K562 (cell line): Measurements from ENCODE around the gene MEIS1. TPM values are rescaled to one million over a fixed set of nuclear protein-coding genes. Genes with fewer than 3 reads are reported as not detected.

Source experiments
- ATAC-seq: fragments of 200-7000 bp; cut with Tn5 transposase; 3 replicates; pipeline ENCODE4 v1.9.1; 2020; ENCODE audit warnings: moderate library complexity
- BruUV-seq: library from RNA; stranded (reverse); fragments of 400-500 nt; replicated peaks from 2 replicates; lab custom pipeline; 2021; lab: Mats Ljungman, UMichigan
- CTCF ChIA-PET: fragments of 300-600 bp; formaldehyde crosslinking; extraction: SDS; loops from one replicate; lab custom pipeline; 2021; ENCODE audit warnings: low intra/inter-chr PET ratio; lab: Yijun Ruan, JAX
- POLR2A ChIA-PET: fragments of 300-600, 350-650 bp; sonication (Branson Sonifier 250); formaldehyde crosslinking; extraction: SDS; loops from one replicate; lab custom pipeline; 2021; ENCODE audit warnings: antibody characterized with exemption, inconsistent platforms; lab: Yijun Ruan, JAX
- DNase-seq, 4 experiments: peaks; one replicate each; pipeline versions ENCODE4 v3.0.0 to v3.0.0-alpha.2; 2011 to 2018; ENCODE audit warnings: low spot score in 3 of 4, mixed read lengths in 3 of 4; ENCODE audit errors: extremely low read depth in 1 of 4
- FAIRE-seq: peaks from 2 replicates; lab custom pipeline; 2011; peaks lifted over from hg19 to GRCh38; lab: Jason Lieb, UNC
- H2AFZ ChIP-seq: 2 replicates; pipeline ENCODE4 v1.6.0; 2011; ENCODE audit warnings: low read depth, low read length, control low read depth, inconsistent platforms
- H3K27ac ChIP-seq: fragments of 200-600 bp; 3 replicates; pipeline ENCODE4 v1.8.0; 2011; ENCODE audit warnings: low read depth, mild to moderate bottlenecking, control low read depth, inconsistent platforms, low read length, moderate library complexity, mixed read lengths; ENCODE audit errors: extremely low read depth
- H3K27me3 ChIP-seq, 2 experiments: fragments of 300-600 bp in 1 of 2; 2 replicates in 1 of 2; 3 replicates in 1 of 2; pipeline versions ENCODE4 v1.6.0 to v1.8.0; 2011; ENCODE audit warnings: inconsistent platforms in 2 of 2, low read length in 2 of 2, mild to moderate bottlenecking in 1 of 2, mixed read lengths in 1 of 2, moderate library complexity in 1 of 2; ENCODE audit not compliant: control insufficient read depth in 2 of 2, insufficient read depth in 2 of 2
- H3K36me3 ChIP-seq: fragments of 300-600 bp; 3 replicates; pipeline ENCODE4 v1.8.0; 2011; ENCODE audit warnings: mild to moderate bottlenecking, low read length, inconsistent platforms; ENCODE audit not compliant: control insufficient read depth, insufficient read depth
- H3K4me1 ChIP-seq, 2 experiments: fragments of 200-600 bp in 1 of 2; replicated peaks in 1 of 2; 2 replicates in 1 of 2; 3 replicates in 1 of 2; pipeline versions ENCODE4 v1.5.1 to v1.8.0; 2011; ENCODE audit warnings: inconsistent platforms in 2 of 2, low read length in 2 of 2, mild to moderate bottlenecking in 1 of 2, mixed read lengths in 1 of 2, moderate library complexity in 1 of 2; ENCODE audit not compliant: control insufficient read depth in 2 of 2, insufficient read depth in 2 of 2
- H3K4me2 ChIP-seq: 2 replicates; pipeline ENCODE4 v1.6.1; 2011; ENCODE audit warnings: low read length, control low read depth, inconsistent platforms, mixed read lengths; ENCODE audit not compliant: insufficient read depth
- H3K4me3 ChIP-seq: fragments of 200-600 bp; sonication (generic), shearing (Covaris generic); 2 replicates; pipeline ENCODE4 v1.5.1; 2016; ENCODE audit warnings: control low read depth, inconsistent platforms
- H3K79me2 ChIP-seq: fragments of 200-600 bp; 3 replicates; pipeline ENCODE4 v1.8.0; 2011; ENCODE audit warnings: low read length, inconsistent platforms; ENCODE audit not compliant: control insufficient read depth, insufficient read depth
- H3K9ac ChIP-seq, 2 experiments: 2 replicates each; pipeline versions ENCODE4 v1.6.0 to v1.6.1; 2011; ENCODE audit warnings: low read depth in 2 of 2, low read length in 2 of 2, control low read depth in 1 of 2, inconsistent platforms in 1 of 2, mild to moderate bottlenecking in 1 of 2, mixed read lengths in 1 of 2; ENCODE audit not compliant: insufficient read depth in 1 of 2
- H3K9me1 ChIP-seq: one replicate; pipeline ENCODE4 v1.6.0; 2011; ENCODE audit warnings: inconsistent platforms, mild to moderate bottlenecking, low read length, moderate library complexity; ENCODE audit not compliant: control insufficient read depth, insufficient read depth
- H3K9me3 ChIP-seq: replicated peaks from 2 replicates; pipeline ENCODE4 v1.5.1; 2011; ENCODE audit warnings: low read depth, low read length, inconsistent platforms; ENCODE audit not compliant: control insufficient read depth, insufficient read depth
- H4K20me1 ChIP-seq: replicated peaks from 2 replicates; pipeline ENCODE4 v1.6.1; 2011; ENCODE audit warnings: low read length, inconsistent platforms, mixed read lengths; ENCODE audit not compliant: control insufficient read depth, insufficient read depth
- CREBBP ChIP-seq: IDR thresholded peaks from one replicate; pipeline ENCODE4 v1.6.1; 2012; ENCODE audit warnings: low read depth, mild to moderate bottlenecking, control low read depth, inconsistent platforms, low read length
- CTCF ChIP-seq, 3 experiments: IDR thresholded peaks in 2 of 3; conservative IDR thresholded peaks in 1 of 3; 2 replicates each; pipeline ENCODE4 v1.5.1; 2011 to 2012; ENCODE audit warnings: low read length in 3 of 3, mild to moderate bottlenecking in 3 of 3, control low read depth in 2 of 3, improper control_type of control experiment in 1 of 3, inconsistent platforms in 1 of 3, low read depth in 1 of 3, mixed read lengths in 1 of 3, moderate library complexity in 1 of 3; ENCODE audit not compliant: insufficient read depth in 2 of 3
- HLTF ChIP-seq: fragments of 450-650 bp; IDR thresholded peaks from 2 replicates; pipeline ENCODE4 v1.6.1; 2016
- KDM4B ChIP-seq, 2 experiments: fragments of 450-650 bp in 1 of 2; sonication (generic) in 1 of 2; IDR thresholded peaks; 2 replicates each; pipeline ENCODE4 v1.6.1; 2016 to 2017; ENCODE audit warnings: borderline replicate concordance in 2 of 2, antibody characterized with exemption in 1 of 2, low read depth in 1 of 2, mild to moderate bottlenecking in 1 of 2
- NR2F6 ChIP-seq: fragments of 450-650 bp; formaldehyde crosslinking; IDR thresholded peaks from 2 replicates; pipeline ENCODE4 v1.4.0; 2020; ENCODE audit warnings: mild to moderate bottlenecking
- STAT5B ChIP-seq: fragments of 250-450 bp; sonication (Bioruptor Pico); IDR thresholded peaks from 2 replicates; pipeline ENCODE4 v1.8.0; 2021; ENCODE audit warnings: mild to moderate bottlenecking, inconsistent platforms
- UBTF ChIP-seq, 2 experiments: IDR thresholded peaks; 2 replicates each; pipeline ENCODE4 v1.6.1; 2012; ENCODE audit warnings: improper control_type of control experiment in 2 of 2, low read depth in 2 of 2, low read length in 2 of 2, borderline replicate concordance in 1 of 2
- WHSC1 ChIP-seq: IDR thresholded peaks from one replicate; pipeline ENCODE4 v1.6.1; 2012; ENCODE audit warnings: low read length, control low read depth, inconsistent platforms
- ZNF384 ChIP-seq: IDR thresholded peaks from 2 replicates; pipeline ENCODE4 v1.6.1; 2012; ENCODE audit warnings: low read depth, low read length, improper control_type of control experiment
- ZNF41 ChIP-seq: fragments of 250-450 bp; sonication (Bioruptor Pico); conservative IDR thresholded peaks from 2 replicates; pipeline ENCODE4 v1.4.0; 2020; ENCODE audit warnings: mild to moderate bottlenecking
- WGBS: fragments of 100-300 bp; shearing (Covaris generic); methylation state at CpG from one replicate; pipeline ENCODE4 v1.1.6; 2016; ENCODE audit warnings: low coverage, mixed read lengths; ENCODE audit not compliant: insufficient coverage; ENCODE audit errors: missing lambda C conversion rate; 5-methylcytosine and 5-hydroxymethylcytosine counted together
- in situ Hi-C: fragments of 300-500 bp; cut with MboI; formaldehyde crosslinking; loops from 4 replicates; pipeline ENCODE4 v1.15.0; 2018; ENCODE audit warnings: inconsistent platforms, mixed read lengths
- intact Hi-C: fragments of 100-400 bp; cut with micrococcal nuclease; formaldehyde crosslinking; loops from 2 replicates; pipeline ENCODE4 v1.14.2; 2022
- polyA plus RNA-seq, 8 experiments: library from polyadenylated mRNA; depleted of rRNA in 4 of 8; stranded (reverse) in 5 of 8; unstranded in 3 of 8; fragments of >200 nt; fragmentation: Nextera tagmentation in 2 of 8; fragmentation: Illumina TruSeq in 1 of 8; extraction: Ambion mirVana in 2 of 8; extraction: Trizol in 1 of 8; gene quantifications; 2 replicates each; pipeline versions ENCODE4 v1.2.1 to v1.2.3, GENCODE V29; 2011 to 2014; ENCODE audit warnings: inconsistent platforms in 1 of 8, missing spikeins in 1 of 8
- total RNA-seq, 7 experiments: library from RNA; depleted of rRNA in 6 of 7; stranded (reverse); fragments of >200 nt in 6 of 7; fragmentation: Illumina TruSeq in 2 of 7; extraction: Trizol in 2 of 7; gene quantifications; 2 replicates each; pipeline versions ENCODE4 v1.2.1 to v1.2.3, GENCODE V29; 2011 to 2021; ENCODE audit warnings: low replicate concordance in 1 of 7
- TF ChIP-seq, protein P1 (sequence below): sonication (generic); formaldehyde crosslinking; IDR thresholded peaks from 2 replicates; pipeline ENCODE4 v1.8.1; 2022; ENCODE audit warnings: missing genetic modification reagents

The MEIS1 gene
- total and polyA plus RNA-seq, 9 of the 15 experiments (the other 6 are each of a cell fraction or from before 2014, with no cell fraction given), result 2.3 to 9.0 (median 5.9) TPM

- Histone ChIP-seq H3K4me1 (peaks cover 2 to 26% of the 10 kb centered on the region in 2 experiments; a peak in 4 of 5 replicates), H3K36me3 (no peaks in the 10 kb centered on the region), H3K4me3 (peak overlapping the region; percentile 34), H2AFZ (peak overlapping the region; percentile 91), H4K20me1 (no peaks in the 10 kb centered on the region), H3K9me1 (no peaks in the 10 kb centered on the region), H3K9me3 (no peaks in the 10 kb centered on the region), H3K27ac (no peak overlapping the region), H3K4me2 (peak overlapping the region; percentile 78), H3K79me2 (no peaks in the 10 kb centered on the region), H3K9ac (peak overlapping the region; percentile 58 to 78; a peak in 3 of 4 replicates), H3K27me3 (peaks cover 26 to 31% of the 10 kb centered on the region in 2 experiments; a peak in 4 of 5 replicates)
- DNase-seq, result peak; percentile 50 to 84 (median 67)
- FAIRE-seq, result peak; percentile 89
- ChIA-PET CTCF (interaction anchor here (0.5 to 1.9 kb wide), 3 partner anchors 140 to 157 kb away, joined by 3 to 22 read pairs (median 5); partner anchors contain the start of gene MEIS1), POLR2A (no interaction called here)
- no TSS peak for BruUV-seq
- WGBS, result 2% methylated on average over 24 of the region's 35 CpGs
- in situ Hi-C loops (loop anchor here (5.0 kb wide), 1 partner anchor 148 kb away; no protein-coding TSS in a partner anchor), intact Hi-C loops (loop anchor here (1.0 to 10.0 kb wide), 6 partner anchors 146 to 1457 kb away; no protein-coding TSS in a partner anchor)
- ATAC-seq, result peak; percentile 88
- peak; percentile 81; the same call in 1 of the 2 replicates for TF ChIP-seq HLTF
- no peak for TF ChIP-seq CREBBP
- no peak for TF ChIP-seq KDM4B (IDR thresholded peaks at IDR 0.05; ENCODE audit: borderline replicate concordance in 2 of 2, low read depth in 1 of 2)
- TF ChIP-seq ZNF384, result 0 out of 2 replicates have a peak, but pooled peaks have one; percentile 56
- TF ChIP-seq, protein P1, sequence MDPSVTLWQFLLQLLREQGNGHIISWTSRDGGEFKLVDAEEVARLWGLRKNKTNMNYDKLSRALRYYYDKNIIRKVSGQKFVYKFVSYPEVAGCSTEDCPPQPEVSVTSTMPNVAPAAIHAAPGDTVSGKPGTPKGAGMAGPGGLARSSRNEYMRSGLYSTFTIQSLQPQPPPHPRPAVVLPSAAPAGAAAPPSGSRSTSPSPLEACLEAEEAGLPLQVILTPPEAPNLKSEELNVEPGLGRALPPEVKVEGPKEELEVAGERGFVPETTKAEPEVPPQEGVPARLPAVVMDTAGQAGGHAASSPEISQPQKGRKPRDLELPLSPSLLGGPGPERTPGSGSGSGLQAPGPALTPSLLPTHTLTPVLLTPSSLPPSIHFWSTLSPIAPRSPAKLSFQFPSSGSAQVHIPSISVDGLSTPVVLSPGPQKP (CRISPR knock-in tag), result no peak
- TF ChIP-seq ZNF41, result no peak
- TF ChIP-seq UBTF (IDR thresholded peaks at IDR 0.05; ENCODE audit: borderline replicate concordance in 1 of 2, low read depth in 2 of 2, low read length in 2 of 2), result no peak
- TF ChIP-seq WHSC1, result no peak
- TF ChIP-seq CTCF (IDR thresholded peaks at IDR 0.05 in 2 of 3, conservative IDR thresholded peaks at IDR 0.05 in 1 of 3; ENCODE audit: insufficient read depth in 2 of 3, low read depth in 1 of 3, low read length in 3 of 3), result peak; percentile 67 to 73 (median 71)
- no peak for TF ChIP-seq NR2F6
- TF ChIP-seq STAT5B (CRISPR knock-in tag), result no peak
These were observed 140.0 kb downstream of the MEIS1 start for GRCh38 chr2:66574701-66575624.
